ENCODE data around the gene SLC29A4.
"Not testable (repeated sequence)": the region's sequence is repeated elsewhere in the genome, so short reads cannot be mapped to it uniquely, and the experiment has no call there.

SLC29A4 gene

DNA sequence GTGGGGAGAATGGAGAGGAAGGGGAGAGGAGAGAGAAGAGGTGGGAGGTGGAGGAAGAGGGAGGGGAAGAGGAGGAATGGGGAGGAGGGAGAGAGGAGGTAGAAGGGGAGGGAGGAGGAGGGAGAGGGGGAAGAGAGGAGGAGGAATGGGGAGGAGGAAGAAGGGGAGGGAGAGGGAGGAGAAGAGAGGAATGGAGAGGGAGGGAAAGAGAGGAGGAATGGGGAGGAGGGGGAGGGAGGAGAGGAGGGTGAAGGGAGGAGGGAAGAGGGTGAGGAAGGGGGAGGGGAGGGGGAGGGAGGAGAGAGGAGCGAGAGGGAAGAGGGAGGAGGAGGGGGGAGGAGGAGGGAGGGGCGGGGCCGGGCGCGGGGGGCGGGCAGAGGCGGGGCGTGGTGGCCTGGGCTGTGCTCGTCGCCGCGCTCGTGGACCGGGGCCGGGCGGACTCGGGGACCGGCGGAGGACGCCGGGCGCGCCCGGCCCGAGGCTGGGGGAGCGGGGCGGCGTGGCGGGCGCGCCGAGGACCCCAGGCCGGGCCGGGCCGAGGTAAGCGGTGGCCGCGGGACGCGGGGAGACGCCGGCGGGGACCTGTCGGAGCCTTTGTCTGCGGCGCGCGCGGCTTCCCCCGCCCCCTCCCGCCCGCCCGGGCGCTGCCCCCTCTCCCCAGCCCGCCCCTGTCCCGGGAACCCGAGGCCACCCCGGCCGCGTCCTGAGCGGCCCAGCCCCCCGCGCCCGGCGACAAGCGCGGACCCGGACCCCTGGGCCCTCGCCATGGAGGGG lies at the start of gene SLC29A4:
TSS of gene SLC29A4 (plus strand) at position 401 of the 774 bp plus-strand sequence. CDS start 4,874 bp downstream, outside the sequence.
- no peak for DNase-seq (ENCODE audit: low read depth in 2 of 2)

- no peak for DNase-seq (ENCODE audit: low read depth in 2 of 2)
Observed at GRCh38 chr7:5234852-5235831, 47.6 kb upstream of the SLC29A4 start.

- DNase-seq (ENCODE audit: low read depth in 2 of 2), result no peak
Observed at GRCh38 chr7:5237286-5237685, 45.5 kb upstream of the SLC29A4 start.

- DNase-seq (ENCODE audit: low read depth in 2 of 2), result no peak
Observed at GRCh38 chr7:5238500-5238899, 44.2 kb upstream of the SLC29A4 start.

DNA sequence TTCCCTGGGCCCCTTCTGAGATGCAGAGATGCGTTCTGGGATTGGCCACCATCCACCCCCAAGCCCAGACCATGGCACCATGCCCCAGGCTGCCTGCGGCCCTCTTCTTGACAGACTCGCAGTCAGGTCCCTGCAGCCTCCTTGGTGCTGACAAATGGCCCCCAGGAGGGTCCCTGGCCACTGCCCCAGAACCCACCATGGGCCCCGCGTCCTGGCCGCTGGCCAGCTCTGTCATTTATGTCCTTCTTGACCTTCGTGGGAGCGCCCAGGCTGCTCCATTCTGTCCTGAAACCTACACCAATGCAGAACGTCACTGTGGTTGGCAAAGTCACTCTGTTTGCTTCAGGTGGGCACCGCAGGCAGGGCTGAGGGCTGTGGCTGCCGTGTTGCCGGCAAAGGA lies 39.5 kb upstream of the SLC29A4 start:
- DNase-seq (ENCODE audit: low read depth in 2 of 2), result no peak

- no peak for DNase-seq (ENCODE audit: low read depth in 2 of 2)
Observed at GRCh38 chr7:5248201-5248885, 34.4 kb upstream of the SLC29A4 start.

- not testable (repeated sequence) for DNase-seq (ENCODE audit: low read depth in 2 of 2)
Observed at GRCh38 chr7:5250787-5251186, 32.0 kb upstream of the SLC29A4 start.

DNA sequence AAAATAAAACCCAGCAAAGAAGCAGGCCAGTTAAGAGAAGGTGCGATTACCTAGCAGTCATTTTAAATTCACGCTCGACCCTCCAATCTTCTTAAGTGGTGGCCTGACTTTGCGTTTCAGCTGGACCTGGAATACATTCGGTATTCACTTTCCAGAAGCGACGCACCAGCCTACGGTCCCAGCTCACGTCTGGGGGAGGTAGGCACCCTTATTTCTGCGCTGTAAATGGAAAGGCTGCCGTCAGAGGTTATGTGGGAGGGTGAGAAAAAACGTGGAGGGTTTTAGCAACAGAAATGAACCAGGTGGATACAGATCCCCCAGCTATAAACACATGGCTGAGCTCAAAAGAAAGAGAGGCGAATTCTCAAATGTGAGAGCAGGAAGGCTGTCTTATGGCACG lies 29.2 kb upstream of the SLC29A4 start:
- DNase-seq (ENCODE audit: low read depth in 2 of 2), result not testable (repeated sequence)

DNA sequence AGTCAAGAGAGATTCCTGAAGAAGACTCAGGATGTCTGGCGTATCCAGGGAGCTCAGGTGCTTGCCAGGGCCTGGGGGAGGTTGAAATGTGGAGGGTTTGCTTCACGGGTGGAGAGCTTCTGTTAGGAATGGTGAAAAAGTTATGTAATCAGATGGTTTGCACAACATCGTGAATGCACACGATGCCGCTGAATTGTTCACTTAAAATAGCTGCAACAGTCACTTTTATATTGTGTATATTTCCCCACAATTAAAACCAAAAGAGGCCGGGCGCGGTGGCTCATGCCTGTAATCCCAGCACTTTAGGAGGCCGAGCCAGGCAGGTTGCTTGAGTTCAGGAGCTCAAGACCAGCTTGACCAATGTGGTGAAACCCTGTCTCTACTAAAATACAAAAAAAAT lies 28.4 kb upstream of the SLC29A4 start:
- DNase-seq (ENCODE audit: low read depth in 2 of 2), result not testable (repeated sequence)

- DNase-seq (ENCODE audit: low read depth in 2 of 2), result no peak
Observed at GRCh38 chr7:5255832-5256231, 26.9 kb upstream of the SLC29A4 start.

- DNase-seq (ENCODE audit: low read depth in 2 of 2), result not testable (repeated sequence)
Observed at GRCh38 chr7:5260530-5261068, 22.1 kb upstream of the SLC29A4 start.

DNA sequence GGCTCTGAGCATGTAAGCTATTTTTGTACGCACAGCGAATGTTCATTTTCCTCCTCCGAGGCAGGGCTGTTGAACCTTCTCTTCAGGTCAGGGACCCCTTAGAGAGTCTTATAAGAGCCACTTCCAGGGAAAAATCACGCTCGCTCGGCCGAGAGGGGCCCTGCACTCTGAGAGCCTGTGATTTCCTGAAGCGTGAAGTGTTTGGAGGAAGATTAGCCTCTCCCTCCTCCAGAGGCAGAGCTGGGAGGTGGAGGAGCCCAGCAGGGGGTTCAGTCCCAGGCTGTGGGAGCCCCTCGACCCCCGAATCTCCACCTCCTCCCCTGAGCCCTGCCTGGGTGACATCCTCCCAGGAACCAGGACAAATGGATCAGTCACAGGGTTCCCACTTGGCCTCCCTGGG lies 19.7 kb upstream of the SLC29A4 start:
- DNase-seq (ENCODE audit: low read depth in 2 of 2), result not testable (repeated sequence)

- no peak for DNase-seq (ENCODE audit: low read depth in 2 of 2)
Observed at GRCh38 chr7:5265320-5266190, 17.2 kb upstream of the SLC29A4 start.

DNA sequence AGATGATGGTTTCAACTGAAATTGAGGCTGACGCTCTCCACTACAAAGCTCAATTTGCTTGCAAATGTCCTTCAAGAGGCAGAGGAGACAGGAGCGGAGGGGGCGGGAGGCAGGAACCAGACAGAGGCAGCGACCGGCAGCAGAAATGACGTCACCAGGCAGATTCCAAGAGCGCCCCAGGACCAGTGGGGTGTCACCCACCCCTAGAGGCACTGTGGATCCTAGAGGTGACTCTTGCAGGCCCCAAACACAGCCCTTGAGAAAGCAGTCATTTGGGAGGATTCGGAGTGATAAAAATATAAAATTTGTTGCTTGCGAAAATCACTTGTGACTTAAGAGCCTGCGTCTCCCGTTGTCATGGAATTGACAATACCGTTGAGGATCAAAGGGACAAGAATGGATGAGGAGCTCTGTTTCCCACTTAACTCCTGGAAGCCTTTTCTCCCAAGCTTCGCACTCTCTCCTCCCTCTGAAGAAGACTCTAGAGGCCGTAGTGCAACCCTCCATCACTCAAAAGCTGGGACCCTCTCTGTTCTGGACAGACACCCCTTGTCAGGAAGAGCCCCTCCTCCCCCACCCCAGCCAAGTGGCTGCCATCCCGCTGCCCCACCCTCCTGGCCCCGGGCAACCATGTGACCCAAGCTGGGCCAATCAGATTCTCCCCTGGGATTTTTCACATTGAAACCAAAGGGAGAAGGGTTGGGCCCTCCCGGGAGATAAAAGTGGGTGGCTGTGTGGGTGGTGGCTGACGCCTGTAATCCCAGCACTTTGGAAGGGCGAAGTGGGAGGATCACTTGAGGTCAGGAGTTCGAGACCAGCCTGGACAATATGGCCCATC lies 16.3 kb upstream of the SLC29A4 start:
- no peak for DNase-seq (ENCODE audit: low read depth in 2 of 2)

GRCh38 chr7:5267829-5268228 lies 14.9 kb upstream of the SLC29A4 start:
- not testable (repeated sequence) for DNase-seq (ENCODE audit: low read depth in 2 of 2)

- not testable (repeated sequence) for DNase-seq (ENCODE audit: low read depth in 2 of 2)
Observed at GRCh38 chr7:5269992-5270657, 12.6 kb upstream of the SLC29A4 start.

DNA sequence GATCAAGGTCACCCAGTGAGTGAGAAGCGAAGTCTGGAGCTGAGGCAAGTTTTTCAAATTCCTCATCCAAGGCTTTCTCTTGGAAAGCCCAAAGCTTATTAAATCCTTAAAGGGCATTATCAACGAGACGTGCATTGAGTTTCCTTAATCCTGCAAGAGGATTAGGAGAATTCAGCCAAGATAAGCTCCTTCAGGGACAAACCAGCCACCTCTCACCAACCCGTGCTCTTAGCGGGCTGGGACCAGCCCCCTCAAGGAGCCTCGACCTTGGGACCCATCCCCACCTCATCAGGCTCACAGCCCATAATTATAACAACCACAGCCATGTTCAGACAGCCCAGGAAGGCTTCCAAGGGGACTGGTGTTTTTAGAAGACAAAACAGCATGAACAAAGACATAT lies 12.0 kb upstream of the SLC29A4 start:
- no peak for DNase-seq (ENCODE audit: low read depth in 2 of 2)

DNA sequence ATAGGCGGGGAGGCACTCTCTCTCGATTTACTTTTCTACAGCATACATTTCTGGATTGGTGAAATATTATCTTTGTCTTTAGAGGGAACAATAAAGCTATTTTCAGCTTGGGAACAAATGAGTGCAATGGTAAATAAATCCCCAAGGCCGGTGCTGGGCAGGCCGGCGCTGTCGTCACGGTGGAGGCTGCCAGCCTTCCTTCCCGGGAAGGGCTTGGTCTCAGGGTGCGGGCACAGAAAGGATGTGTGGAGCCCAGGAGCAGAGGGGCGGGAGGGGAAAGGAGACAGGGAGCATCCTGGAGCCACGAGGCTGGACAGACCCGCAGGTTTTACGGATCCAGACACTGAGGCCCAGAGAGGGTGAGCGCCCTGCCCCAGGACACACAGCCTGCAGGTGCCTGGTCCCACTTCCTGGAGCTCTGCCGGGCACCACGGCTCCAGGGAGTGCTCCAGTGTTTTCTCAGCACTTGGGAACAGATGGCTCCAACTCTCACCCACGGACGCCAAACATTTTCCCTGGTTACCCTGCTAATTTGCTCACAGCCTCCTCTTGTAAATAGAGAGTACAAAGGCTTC lies 8.8 kb upstream of the SLC29A4 start:
- DNase-seq (ENCODE audit: low read depth in 2 of 2), result not testable (repeated sequence)

- DNase-seq (ENCODE audit: low read depth in 2 of 2), result no peak
Observed at GRCh38 chr7:5274441-5274840, 8.3 kb upstream of the SLC29A4 start.

All from stimulated activated CD8-positive, alpha-beta memory T cell treated with anti-CD3 and anti-CD28 coated beads, Interleukin-7, amount 100 ng/mL, for 1 hour (primary cell).